ENCODE measurements around the gene ACBD7. TPM values are rescaled to one million over a fixed set of nuclear protein-coding genes. Genes with fewer than 3 reads are reported as not detected.

The ACBD7 gene
- total RNA-seq = 1 to 10 TPM in 1 of 2 experiments, under 1 TPM in 1; 0.89 to 1.2 TPM

DNA sequence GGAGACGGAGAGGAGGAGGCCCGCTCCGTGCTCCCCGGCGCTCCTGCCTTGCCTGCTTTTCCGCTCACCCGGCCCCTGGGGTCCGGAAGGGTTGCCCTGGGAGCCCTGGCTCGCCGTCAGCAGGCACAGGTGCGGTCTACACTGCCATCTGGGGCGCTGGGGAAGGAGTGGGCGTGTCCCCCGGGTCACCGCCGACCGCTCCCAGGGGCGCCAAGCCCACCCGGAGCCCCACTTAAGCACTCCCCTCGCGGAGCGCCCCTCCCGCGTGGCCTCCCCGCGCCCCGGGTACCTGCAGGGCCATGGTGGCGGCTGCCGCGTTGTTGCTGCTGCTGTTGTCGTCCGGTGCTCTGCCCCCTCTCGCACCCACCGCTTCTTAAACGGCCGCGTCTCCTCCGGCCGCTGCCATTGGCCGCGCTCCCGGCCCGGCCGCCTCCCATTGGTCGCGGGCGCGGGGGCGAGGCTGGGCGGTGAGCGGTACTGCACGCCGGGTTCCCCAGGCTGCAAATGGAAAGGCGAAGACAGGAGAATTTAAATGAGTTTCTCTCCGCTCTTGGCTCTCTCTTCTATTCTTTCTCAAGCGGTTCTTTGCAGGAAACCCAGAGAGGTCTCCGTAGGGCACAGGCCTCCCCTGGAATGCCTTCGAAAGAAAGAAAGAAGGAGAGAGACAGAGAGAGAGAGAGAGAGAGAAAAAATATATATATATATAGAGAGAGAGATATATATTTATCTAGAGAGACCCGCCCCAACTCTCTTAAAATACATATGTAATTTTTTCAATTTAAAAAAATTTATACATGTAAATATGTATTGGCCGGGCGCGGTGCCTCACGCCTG lies at the start of gene ACBD7:
Gene ACBD7, minus strand, starts transcription at position 349 of the 834 bp plus-strand sequence. Its CDS starts 48 bp downstream, at position 301.
- ChIA-PET POLR2A (no interaction called here), CTCF (no interaction called here)

DNA sequence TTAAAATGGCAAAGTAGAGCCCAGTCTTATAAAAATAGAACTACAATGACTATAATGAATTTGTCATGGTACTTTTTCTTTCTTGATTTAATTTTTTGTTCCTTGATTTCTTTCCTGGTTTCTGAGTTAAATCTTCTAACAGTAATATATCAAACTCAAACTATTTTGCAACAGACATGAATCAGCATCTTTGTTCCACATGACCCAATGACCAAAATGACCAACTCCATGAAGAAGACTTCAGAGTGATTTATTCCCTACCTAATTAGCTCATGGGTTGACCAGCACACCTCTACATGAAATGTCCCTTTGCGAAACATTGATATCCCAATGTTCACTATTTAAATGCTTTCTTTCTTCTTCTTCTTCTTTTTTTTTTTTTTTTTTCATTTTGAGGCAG lies 49.1 kb upstream of the ACBD7 start:
- POLR2A ChIA-PET = no interaction called here
- CTCF ChIA-PET = no interaction called here

GRCh38 chr10:15137036-15137359 lies 48.4 kb upstream of the ACBD7 start:
- ChIA-PET CTCF (no interaction called here), POLR2A (no interaction called here)

DNA sequence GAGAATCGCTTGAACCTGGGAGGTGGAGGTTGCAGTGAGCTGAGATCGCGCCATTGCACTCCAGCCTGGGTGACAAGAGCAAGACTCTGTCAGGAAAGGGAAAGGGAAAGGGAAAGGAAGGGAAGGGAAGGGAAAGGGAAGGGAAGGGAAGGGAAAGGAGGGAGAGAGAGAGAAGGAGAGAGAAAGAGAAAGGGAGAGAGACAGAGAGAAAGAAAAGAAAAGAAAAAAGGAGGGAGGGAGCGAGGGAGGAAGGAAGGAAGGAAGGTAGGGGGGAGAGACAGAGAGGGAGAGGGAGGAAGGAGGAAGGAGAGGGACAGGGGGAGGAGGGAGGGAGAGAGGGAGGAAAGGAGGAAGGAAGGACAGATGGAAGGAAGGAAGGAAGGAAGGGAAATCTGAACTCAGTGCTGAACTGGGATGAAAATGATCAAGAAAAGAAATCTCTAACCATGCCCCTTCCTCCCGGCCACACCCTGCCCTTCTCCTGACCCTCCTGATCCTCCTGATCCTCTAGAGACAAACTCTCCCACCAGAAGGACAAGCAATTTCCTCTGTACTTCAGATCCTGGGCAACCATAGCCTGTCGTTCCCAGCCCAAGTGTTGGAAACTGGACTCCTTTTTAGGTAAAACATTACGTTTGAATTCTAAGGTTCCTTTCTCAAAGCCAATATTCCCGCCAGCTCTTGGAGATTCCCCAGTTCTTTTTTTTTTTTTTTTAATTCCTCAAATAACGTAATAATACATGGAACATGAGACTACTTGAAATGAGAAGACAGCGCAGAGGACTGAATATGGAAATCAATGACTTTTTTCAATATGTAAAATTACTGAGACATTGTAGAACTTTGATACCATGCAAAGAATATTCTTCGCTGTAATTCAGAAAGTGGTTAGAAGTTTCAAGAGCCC lies 47.8 kb upstream of the ACBD7 start:
- CTCF ChIA-PET = no interaction called here
- POLR2A ChIA-PET = no interaction called here

DNA sequence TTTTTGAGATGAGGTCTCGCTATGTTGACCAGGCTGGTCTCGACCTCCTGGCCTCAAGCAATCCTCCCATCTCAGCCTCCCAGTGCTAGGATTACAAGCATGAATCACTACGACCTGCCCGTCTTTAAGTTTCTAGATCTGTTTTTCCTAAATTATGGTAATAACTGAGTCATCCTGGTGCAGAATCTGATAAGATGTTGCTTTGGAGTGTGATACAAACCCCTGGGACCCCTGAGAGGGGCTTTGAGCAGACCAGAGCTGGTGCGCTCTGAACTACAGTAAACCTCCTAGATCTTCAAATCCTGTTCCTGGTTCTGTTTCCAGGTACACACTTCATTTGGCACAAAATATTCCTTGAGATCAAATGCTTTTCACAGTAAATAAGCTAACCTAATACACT lies 42.8 kb upstream of the ACBD7 start:
- ChIA-PET POLR2A (no interaction called here), CTCF (interaction anchor here (1.1 kb wide), 1 partner anchor 10 kb away, joined by 3 read pairs; no protein-coding TSS in a partner anchor)

- ChIA-PET CTCF (interaction anchor here (1.2 kb wide), 1 partner anchor 19 kb away, joined by 4 read pairs; no protein-coding TSS in a partner anchor), POLR2A (interaction anchor here (0.6 kb wide), 1 partner anchor 26 kb away, joined by 3 read pairs; no protein-coding TSS in a partner anchor)
These were observed 36.3 kb upstream of the ACBD7 start for GRCh38 chr10:15124908-15125307.

GRCh38 chr10:15124190-15124589 lies 35.6 kb upstream of the ACBD7 start:
- ChIA-PET CTCF (interaction anchor here (0.8 to 2.1 kb wide), 4 partner anchors 19 to 87 kb away, joined by 4 to 9 read pairs (median 4); no protein-coding TSS in a partner anchor), POLR2A (interaction anchor here (0.6 to 1.2 kb wide), 2 partner anchors 26 to 27 kb away, joined by 3 to 4 read pairs; no protein-coding TSS in a partner anchor)

- POLR2A ChIA-PET = interaction anchor here (0.6 to 1.2 kb wide), 3 partner anchors 26 to 702 kb away, joined by 4 to 13 read pairs (median 5); no protein-coding TSS in a partner anchor
- CTCF ChIA-PET = interaction anchor here (0.7 to 2.1 kb wide), 7 partner anchors 15 to 532 kb away, joined by 4 to 9 read pairs (median 6); no protein-coding TSS in a partner anchor
These were observed 35.2 kb upstream of the ACBD7 start for GRCh38 chr10:15123749-15124184.

- CTCF ChIA-PET = interaction anchor here (0.7 to 2.1 kb wide), 2 partner anchors 9 to 44 kb away, joined by 3 to 9 read pairs; no protein-coding TSS in a partner anchor
- POLR2A ChIA-PET = interaction anchor here (1.5 kb wide), 1 partner anchor 45 kb away, joined by 8 read pairs; no protein-coding TSS in a partner anchor
These were observed 34.0 kb upstream of the ACBD7 start for GRCh38 chr10:15122477-15123030.

DNA sequence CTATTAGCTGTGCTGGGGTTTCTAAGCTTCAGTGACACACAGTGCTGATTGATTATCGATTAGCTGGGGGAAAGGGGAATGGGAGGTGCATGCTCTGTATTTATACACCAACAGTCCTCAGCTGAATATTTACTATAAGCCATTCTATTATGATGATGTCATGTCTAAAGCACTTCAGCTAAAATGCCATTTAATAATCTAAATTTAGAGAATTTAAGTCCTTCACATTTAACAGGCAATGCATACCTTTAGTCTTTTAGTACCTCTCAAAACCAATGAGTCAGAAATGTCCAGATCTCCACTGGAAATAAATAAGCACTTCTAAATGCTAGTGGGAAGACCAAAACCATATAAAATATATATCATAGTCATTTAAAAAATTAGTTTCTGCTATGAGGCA lies 33.1 kb upstream of the ACBD7 start:
- POLR2A ChIA-PET = interaction anchor here (1.5 kb wide), 1 partner anchor 46 kb away, joined by 8 read pairs; no protein-coding TSS in a partner anchor
- CTCF ChIA-PET = interaction anchor here (0.7 to 0.9 kb wide), 2 partner anchors 8 to 46 kb away, joined by 3 read pairs; no protein-coding TSS in a partner anchor

GRCh38 chr10:15120523-15120922 lies 31.9 kb upstream of the ACBD7 start:
- POLR2A ChIA-PET = no interaction called here
- CTCF ChIA-PET = interaction anchor here (0.5 kb wide), 1 partner anchor 26 kb away, joined by 3 read pairs; no protein-coding TSS in a partner anchor

GRCh38 chr10:15118615-15119014 lies 30.0 kb upstream of the ACBD7 start:
- CTCF ChIA-PET = no interaction called here
- POLR2A ChIA-PET = no interaction called here

DNA sequence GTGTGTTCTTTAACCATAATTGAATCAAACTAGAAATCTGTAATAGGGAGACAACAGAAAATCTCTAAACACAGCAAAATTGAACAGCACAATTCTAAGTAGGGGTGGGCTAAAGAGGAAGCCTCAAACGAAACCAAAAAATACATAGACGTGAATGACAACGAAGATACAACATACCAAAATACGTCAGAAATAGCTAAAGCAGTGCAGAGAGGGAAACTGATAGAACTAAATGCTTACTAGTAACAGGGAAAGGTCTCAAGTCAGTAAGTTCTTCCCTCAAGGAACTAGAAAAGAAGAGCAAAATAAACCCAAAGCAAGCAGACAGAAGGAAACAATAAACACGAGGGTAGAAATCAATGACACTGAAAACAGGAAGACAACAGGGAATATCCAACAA lies 27.6 kb upstream of the ACBD7 start:
- CTCF ChIA-PET = no interaction called here
- POLR2A ChIA-PET = no interaction called here

DNA sequence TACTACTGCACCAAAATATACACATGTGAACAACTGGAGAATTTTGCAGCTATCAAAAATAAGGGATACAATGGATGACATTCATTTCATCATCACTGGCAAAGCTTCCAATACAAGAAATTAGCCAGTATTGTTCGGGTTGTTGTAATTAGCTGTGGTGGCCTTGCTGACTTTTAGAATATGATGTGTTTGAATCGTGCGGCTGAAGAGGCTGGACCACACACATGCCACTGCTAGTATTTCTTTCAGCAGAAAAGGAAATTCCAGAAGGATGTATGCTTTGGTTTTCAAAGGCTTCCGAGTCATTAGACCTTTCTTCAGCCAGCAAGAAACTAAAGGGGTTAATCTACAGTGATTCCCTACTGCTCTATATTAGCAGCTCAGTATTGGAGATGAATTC lies 25.2 kb upstream of the ACBD7 start:
- POLR2A ChIA-PET = no interaction called here
- CTCF ChIA-PET = interaction anchor here (0.6 to 1.0 kb wide), 2 partner anchors 8 to 58 kb away, joined by 3 read pairs; no protein-coding TSS in a partner anchor

DNA sequence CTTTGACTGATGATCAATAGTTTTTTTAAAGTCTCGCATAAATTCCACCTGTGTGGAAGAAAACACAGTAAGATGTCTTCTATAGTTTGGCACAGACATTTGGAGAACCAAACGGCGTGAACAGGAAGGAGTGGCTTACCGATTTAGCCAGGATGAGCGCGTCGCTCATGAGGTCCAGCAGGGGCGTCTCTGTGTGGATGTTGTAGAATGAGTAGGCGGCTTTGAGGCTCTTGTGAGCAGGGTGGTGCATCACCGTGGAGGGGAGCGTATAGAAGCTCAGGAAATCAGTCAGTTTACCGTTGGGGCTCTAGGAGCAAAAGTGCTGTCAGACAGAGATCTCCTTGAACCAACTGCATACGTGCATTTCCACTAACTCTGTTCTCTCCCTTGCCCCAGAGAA lies 24.1 kb upstream of the ACBD7 start:
- ChIA-PET CTCF (no interaction called here), POLR2A (no interaction called here)

- ChIA-PET CTCF (interaction anchor here (0.6 to 1.7 kb wide), 3 partner anchors 13 to 569 kb away, joined by 3 to 6 read pairs (median 5); no protein-coding TSS in a partner anchor), POLR2A (no interaction called here)
These were observed 17.9 kb upstream of the ACBD7 start for GRCh38 chr10:15106352-15107013.

GRCh38 chr10:15103513-15103912 lies 14.9 kb upstream of the ACBD7 start:
- POLR2A ChIA-PET = no interaction called here
- CTCF ChIA-PET = no interaction called here

DNA sequence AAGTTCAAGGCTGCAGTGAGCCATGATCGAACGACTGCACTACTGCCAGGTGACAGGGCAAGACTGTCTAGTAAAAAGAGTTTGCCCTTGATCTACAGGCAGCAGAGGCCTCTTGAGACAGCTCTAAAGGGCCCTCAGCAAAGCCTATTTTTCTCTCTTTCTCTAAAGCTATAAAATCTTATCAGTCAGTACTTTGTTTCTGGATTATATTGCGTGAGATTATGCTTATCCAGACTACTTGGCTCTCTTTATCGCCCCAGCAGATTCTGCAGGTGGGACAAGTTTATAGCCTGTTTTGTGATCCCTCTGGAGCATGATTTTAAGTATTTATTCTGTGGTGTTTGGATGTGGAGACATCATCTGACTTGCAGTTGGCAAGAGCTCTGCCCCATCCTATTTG lies 11.3 kb upstream of the ACBD7 start:
- CTCF ChIA-PET = interaction anchor here (1.8 kb wide), 1 partner anchor 24 kb away, joined by 4 read pairs; no protein-coding TSS in a partner anchor

More for the DNA sequence above, 11.3 kb upstream of the ACBD7 start:
- POLR2A ChIA-PET = no interaction called here

Data from activated CD8-positive, alpha-beta memory T cell treated with anti-CD3 and anti-CD28 coated beads for 36 hours (primary cell).